NCI-H187 (cell line): Measurements from ENCODE around the gene KDSR.

Source experiments
- DNase-seq, 2 experiments: peaks; one replicate each; lab custom pipeline; 2025; lab: John Stamatoyannopoulos, UW

KDSR gene

DNA sequence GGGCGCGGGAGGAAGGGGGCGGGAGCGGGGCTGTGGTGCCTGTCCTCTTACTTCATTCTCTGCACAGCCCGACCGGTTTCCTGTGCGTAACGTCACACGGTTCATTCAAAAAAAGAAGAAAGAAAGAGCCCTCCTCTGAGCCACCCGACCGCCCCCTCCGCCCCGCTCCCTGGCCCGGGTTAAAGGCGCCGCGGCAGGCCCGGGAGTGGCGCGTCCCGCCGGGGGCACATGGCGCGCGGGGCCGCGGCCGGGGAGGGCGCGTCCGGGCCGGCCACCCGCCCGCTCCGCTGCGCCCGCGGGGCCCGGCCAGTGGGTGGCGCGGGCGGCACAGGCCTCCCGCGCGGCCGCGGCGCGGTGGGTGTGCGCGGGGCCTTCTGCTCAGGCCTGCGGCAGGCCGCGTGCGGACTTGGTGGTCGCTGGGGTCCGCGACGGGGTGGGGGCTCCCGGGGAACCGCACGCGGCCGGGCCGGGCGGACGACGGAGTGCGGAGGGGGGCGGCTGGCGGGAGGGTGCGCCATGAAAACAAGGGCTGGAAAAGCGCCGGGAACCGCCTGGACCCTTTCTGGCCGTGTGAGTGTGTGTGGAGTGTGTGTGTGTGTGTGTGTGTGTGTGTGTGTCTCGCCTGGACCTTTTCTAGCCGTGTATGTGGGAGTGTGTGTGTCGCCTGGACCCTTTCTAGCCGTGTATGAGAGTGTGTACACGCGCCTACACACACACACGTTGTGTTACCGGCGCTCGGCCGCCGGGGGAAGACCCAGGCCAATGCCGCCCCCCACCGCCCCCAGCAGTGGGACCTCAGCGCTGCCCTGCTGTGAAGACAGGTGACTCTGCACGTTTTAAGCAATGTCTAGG lies 46.7 kb downstream of the KDSR start:
- DNase-seq: peak in 1 of 2 experiments; percentile 35

DNA sequence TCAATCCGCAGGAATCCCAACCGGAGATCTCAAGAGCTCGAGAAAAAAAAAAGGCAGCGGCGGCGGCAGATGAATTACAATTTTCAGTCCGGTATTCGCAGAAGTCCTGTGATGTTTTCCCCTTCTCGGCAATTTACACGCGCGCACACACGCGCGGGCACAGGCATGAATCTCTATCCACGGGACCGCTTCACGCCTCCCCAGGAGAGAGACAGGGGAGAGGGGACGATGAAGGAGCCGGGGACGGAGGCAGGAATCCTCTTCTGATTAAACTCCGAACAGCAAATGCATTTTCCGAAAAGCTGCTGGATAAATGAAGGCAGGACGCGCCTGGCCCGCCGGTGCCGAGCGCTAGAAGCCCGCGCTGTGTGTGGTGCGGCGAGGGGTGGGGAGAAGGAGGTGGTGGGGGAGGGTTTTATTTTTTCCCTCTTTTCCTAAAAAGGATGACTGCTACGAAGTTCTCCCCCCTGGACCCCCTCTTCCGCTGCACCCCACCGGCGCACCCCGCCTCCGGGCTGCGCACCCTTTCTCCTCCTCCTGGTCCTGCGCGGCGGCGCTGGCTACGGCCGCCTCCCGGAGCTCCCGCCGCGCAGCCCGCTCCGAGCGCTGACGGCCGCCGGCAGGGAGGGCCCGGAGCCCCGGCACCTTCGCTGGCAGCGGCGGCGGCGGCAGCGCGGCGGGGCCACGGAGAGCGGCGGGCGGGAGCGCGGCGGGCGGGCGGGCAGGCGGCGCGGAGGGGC lies 47.5 kb downstream of the KDSR start, which contains the start of gene BCL2:
BCL2 (minus strand) TSS at position 387 of the 740 bp plus-strand sequence.
- peak in 1 of 2 experiments; percentile 41 for DNase-seq

DNA sequence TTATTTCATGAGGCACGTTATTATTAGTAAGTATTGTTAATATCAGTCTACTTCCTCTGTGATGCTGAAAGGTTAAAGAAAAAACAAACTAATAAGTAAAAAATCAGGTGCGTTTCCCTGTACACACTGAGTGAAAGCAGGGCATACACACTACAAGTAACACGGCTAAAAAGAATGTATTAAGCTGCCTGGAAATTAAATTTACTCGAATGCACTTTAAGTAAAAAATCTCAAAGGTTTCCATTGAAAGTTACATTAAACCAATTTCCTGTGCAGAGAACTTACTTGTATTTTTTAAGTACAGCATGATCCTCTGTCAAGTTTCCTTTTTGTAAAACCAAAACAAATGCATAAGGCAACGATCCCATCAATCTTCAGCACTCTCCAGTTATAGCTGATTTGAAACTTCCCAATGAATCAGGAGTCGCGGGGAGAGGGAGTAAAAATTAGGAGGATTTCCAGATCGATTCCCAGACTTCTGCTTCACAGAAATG lies 48.1 kb downstream of the KDSR start:
- DNase-seq: no peak

DNA sequence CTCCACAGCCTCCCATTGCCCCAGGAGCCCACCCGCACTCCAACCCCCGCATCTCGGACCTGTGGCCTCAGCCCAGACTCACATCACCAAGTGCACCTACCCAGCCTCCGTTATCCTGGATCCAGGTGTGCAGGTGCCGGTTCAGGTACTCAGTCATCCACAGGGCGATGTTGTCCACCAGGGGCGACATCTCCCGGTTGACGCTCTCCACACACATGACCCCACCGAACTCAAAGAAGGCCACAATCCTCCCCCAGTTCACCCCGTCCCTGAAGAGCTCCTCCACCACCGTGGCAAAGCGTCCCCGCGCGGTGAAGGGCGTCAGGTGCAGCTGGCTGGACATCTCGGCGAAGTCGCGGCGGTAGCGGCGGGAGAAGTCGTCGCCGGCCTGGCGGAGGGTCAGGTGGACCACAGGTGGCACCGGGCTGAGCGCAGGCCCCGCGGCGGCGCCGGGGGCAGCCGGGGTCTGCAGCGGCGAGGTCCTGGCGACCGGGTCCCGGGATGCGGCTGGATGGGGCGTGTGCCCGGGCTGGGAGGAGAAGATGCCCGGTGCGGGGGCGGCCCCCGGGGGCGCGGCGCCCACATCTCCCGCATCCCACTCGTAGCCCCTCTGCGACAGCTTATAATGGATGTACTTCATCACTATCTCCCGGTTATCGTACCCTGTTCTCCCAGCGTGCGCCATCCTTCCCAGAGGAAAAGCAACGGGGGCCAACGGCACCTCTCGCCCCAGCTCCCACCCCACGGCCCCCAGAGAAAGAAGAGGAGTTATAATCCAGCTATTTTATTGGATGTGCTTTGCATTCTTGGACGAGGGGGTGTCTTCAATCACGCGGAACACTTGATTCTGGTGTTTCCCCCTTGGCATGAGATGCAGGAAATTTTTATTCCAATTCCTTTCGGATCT lies 48.8 kb downstream of the KDSR start:
- peak; percentile 45 to 70 for DNase-seq

DNA sequence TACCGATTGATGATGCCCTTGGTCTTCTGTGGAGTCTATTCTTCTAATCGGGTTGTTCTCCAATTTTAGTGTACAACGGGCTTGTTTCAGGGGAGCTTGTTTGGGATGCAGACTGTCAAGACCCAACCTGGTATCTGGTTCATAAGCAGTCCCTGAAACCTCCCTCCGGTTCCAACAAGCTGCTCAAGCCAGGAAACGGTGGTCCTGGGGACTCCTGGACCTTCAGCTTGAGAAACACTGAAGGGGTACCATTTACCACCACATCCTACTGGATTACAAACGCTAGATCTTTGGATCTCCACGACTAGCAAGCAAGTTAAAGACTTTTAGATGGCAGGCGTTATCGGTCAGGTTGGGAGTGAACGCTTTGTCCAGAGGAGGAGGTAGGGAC lies 49.5 kb downstream of the KDSR start:
- DNase-seq: no peak

DNA sequence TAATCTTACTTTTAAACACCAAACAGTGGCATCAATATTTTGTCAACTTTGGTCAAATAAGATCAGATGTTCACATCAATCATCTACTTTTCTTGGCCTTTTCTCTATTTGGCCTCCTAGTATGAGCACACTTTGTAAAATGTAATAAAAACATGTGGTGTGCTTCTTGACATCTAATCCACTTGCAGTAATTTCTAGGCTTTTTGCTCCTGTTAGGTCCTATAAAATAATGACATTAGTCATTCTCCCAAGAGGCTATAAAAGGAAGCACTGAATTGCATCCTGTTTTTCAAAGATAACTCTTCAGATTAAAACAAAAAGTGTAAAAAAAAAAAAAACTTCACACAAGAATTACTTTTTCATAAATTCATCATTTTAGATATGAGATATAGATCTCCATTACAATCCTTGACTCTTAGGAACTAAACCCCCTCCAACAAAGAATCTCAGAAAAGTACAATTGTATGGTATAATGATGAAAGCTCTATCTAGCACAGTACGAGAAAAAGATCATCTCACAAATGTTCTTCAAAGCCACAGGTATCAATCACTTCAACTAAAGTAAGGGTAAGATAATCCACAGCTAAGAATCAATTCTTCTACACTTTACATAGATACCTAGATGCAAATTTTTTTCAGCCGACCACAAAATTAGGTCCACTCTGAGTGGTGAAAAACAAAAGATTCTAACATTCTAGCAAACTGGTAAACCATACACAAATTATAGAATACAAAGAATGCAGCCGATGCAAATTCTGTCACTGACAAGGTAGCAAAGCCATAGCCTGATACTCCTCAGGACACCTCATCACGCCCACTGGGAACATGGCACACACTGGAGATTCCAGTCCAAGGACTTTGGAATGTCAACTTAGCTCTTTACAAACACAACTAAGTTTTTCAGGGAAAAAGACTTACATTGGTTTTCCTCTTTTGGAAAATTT lies 50.1 kb downstream of the KDSR start:
- no peak for DNase-seq

DNA sequence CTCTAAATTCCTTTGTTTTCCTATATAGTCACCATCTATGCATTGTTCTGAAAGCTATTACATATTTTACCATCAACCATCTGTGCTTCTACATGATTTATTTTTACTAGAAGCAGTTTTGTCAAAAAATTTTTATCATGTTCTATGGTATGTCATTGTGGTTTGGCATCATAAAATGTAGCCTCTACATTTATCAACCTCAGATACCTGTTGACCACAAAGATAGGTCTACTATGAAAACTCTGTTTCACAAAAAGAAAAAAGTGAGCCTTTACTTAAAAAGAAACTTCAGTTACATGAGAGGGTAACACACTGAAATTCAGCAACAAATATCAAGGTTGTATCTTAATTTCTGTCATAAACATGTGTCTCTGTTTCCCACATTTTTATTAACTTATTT lies 51.1 kb downstream of the KDSR start:
- no peak for DNase-seq

DNA sequence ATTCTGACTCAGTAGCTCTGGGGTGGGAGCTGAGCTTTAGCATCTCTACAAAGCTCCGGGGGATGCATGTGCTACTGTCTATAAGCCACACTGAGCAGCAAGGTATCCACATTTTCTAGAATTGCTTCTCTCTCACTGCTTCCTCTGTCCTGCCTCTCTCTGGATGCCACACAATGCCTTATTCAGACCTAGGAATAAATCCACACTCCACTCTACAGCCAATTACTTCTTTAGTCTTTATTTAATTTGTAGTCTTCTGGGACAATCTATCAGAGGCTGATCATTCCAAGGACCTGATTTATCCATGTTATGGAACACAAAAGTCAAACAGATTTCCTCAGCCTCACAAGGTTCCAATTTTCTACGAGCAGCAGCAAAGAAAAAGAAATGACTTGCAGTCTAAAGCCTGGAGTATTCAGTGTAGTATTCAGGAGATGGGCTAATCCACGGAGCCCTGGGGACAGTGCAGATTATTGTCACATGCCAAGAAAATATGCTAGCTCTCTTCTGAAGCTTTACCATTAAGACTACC lies 51.8 kb downstream of the KDSR start:
- DNase-seq: no peak

DNA sequence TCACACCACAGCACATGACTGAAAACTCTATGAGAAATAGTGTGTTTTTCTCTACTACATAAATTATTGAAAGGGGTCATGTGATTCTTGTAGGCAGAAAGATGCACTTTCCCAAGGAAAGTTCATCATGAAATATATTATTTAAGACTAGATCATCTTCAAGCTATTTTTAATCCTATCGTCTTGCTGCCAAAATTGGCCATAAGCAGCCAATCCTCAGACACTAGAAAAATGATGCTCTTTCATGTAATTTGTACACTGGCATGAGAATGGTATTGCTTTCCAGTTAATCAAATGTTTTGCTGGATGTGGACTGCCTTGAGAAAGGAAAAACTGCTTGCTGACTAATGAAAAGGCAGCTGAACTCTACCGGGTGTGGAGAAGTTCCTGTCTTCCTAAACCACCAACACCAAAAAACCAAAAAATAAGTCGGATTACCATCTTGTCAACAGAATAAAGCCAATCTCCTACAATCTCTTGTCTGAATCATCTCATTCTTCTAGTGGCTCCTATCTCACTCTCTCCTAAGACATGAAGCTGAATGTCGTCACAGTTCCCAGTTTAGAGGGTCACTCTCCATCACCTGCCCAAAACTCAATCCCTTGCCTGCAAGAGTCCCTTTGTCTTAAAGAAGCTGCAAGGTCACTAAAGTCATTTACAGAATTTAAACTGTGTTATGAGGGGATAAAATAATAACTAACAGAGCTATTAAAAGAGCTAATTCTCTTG lies 52.8 kb downstream of the KDSR start:
- no peak for DNase-seq

DNA sequence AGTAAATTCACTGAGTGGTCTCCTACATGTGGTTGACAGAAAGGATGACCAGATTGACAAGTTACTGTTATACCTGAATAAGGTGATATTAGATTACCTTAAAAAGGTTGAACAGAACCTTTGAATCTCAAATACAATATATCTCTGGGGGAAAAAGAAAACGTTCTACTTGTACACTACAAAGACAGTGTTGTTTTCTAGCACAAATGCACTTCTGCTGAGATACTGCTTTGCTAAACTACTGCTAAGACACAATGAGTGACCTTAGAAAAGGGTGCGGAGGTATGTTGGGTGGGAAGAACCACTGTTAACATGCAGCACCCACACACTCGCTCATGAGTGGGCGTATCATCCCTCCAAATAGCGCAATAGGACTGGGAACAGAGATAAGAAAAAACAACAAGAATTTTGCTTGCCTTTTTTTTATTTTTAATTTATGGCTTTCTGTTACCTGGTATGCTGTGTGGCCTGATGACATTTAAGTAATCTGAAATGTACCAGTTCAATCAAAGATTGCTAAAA lies 53.5 kb downstream of the KDSR start:
- DNase-seq: no peak

DNA sequence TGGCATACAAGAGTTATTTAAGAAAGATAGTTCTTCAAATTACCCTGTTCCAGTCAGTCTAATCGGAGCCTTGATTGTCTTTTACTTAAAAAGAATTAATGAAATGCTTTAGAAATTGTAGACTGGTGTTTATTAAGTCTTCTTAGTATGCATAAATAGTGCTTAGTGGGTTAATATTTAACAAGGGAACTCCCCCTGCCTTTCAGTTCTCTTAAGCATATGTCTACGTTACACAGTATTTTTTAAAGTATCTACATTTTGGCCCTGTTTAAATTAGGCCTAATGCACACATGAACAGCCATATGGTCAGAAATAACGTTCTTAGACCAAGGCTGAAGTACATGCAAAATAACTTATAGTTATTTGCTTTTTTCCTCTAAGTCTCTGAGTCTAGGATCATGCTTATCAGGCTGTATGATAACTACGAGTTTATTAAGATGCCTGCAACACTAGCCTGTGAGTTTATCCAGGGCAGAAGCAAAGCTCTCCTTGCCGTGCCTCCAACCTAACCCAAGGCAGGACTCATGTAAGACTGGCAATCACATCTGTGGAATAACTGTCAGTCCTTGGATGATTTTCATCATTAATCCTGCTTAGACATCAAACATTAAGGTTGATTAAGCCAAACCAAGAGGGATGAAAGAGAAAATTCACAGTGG lies 54.1 kb downstream of the KDSR start:
- no peak for DNase-seq

DNA sequence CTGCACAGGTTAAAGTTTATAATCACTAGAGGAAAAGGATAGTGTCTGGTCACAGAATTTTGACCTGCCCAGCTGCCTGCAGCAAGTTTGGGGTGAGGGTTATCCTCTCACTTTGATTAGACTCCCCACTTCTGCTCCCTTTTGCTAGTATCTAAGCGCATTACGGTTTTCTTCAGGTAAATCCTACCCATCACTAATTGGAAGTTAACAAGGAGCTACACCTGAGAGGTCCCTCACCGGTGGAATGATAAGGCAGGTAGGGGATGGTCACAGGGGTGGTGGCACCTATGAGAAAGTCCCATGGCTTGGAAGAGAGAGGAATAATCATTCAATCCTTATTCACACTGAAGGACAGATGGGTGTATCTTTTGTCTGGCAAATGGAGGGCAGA lies 55.0 kb downstream of the KDSR start:
- no peak for DNase-seq

DNA sequence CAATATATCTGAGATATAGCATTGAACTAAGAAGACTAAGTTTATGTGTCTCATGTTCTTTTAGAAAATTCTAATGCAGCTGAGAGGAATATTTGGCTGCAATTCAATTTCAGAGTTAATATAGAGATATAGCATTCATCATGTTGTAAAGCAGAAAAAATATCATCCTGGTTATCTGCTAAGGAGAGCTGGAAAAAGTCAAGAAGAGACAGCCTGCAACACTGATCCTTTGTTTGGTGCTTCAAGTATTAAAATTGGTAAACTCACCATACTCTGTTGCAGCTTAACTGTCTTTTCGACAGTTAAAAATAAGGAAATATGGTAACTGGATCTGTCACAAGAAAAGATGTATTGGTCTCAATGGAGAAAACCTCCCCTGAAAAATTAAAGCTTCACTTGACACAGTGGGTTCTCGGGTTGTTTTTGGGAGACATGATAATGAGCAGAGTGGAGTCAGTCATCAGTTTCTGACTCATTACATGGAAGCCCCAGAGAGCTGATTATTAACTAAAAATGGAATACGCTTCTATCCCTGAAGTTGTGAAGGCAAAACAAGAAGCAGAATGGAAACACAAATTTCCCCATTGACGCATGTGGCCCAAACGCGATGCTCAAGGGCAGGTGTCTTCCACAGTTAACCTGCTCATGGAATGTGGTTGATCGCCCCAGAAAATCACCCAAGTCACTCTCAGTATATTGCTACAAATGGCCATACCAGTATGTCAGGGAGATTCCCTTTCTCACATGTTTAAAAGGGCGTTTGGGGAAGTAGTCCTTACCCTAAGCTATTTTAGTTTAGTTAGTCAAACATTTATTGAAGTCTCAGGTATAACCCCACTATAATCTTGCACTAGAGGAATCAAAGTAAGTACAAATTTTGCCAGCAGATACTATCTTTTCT lies 55.6 kb downstream of the KDSR start:
- DNase-seq: no peak

DNA sequence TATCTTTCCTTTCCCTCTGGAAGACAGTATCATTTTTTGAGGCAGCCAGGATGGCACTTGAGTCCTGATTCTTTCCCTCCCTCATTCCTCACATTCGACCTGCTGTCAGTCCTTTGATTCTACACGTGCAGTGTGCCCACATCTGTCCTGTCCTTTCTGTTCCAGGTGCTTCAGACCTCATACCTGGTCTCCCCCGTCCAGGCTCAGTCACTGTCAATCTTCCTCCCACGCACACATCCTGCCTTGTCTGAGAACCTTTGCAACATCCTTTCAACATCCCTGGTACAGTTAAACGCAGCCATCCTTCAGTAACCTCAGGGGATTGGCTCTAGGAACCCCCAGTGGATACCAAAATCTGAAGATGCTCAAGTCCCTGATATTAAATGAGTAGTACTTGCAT lies 57.6 kb downstream of the KDSR start:
- DNase-seq: no peak

DNA sequence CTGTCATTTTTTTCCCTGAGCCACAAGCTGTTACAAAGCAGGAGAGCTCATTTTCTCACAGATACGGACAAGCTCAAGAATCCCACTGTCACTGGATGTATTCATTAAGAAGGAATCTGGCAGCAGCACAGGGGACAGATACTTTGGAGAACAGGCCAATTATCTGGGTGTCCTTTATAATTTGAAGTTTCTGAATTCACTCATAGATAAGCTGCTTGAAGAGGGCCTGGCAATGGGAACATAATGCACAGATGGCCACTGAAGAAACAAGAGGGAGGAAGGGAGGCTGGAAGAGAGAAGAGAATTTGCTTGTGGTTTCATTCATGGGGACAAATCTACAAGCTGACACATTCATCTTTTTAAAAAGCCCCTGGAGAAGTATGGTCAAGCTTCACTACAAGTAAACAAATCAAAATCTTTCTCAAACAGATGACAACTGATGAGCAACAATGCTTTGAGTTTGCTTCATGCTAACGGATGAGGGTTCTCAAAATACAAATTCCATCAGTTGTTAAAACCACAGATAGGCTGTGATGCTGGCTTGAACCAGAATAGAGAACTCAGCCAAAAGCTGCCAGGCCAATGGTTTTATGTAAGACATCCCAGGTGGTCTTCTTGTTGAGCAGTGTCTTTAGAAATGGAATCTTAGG lies 59.3 kb downstream of the KDSR start:
- no peak for DNase-seq

DNA sequence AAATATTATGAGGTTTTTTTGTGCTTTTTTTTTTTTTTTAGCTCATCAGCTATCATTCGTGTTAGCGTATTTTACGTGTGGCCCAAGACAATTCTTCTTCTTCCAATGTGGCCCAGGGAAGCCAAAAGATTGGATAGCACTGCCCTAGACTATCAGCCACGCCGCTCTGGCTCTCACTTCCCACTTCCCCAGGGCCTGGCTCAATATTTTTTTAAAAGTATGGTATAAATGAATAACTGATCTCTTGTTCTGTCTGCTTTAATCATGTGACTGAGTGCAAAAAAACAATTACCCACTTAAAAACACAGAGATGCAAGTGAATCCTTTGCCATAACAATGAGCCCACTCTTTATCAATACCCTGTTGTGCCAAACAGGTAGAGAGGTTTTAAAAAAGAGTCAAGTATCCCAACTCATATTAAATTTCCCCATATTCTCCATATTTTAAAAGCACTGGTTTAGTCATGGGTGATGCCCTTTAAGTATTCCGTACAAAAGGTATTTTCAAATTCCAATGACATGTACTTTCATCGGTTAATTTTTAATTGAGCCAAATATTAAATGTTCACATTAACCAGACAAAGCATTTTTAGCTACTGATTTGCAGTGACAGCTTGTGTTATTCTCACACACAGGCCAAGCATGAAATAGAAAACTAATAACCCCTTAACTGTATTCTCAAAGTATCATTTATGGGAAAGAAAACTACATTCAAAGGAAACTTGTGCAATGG lies 60.0 kb downstream of the KDSR start:
- DNase-seq: no peak

DNA sequence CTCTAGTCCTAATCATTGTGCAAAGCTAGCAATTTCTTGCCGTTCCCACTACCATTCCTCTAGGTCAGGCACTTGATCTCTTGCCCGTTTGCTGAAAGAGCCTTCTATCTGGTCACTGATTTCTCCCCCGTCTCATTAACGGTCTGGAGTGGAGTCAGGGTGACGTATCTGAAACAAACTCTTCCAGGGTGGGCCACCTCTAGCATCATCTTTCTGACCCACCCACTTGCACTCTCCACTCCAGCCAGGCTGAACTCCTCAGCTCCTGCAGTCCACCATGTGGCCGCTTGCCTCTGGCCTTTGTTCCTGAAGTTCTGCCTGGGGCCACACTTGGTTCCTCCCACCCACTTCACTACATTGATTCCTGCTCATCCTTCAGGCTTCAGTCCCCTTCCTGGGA lies 60.8 kb downstream of the KDSR start:
- DNase-seq: no peak
